Fibroblast of villous mesenchyme (primary cell): ENCODE measurements around the gene ZBTB20. TPM values are rescaled to one million over a fixed set of nuclear protein-coding genes. Genes with fewer than 3 reads are reported as not detected.

Experiments used
- DNase-seq: peaks from one replicate; pipeline ENCODE4 v3.0.0-alpha.2; 2010; ENCODE audit warnings: low read depth
- H3K4me3 ChIP-seq: 2 replicates; pipeline ENCODE4 v1.5.1; 2011; ENCODE audit warnings: low read depth, mild to moderate bottlenecking, low read length
- total RNA-seq: library from RNA; depleted of rRNA; stranded (reverse); fragments of >200 nt; gene quantifications from 2 replicates; pipeline ENCODE4 v1.2.3, GENCODE V29; 2012
- TF ChIP-seq, protein P1 (sequence below): IDR thresholded peaks from 2 replicates; pipeline ENCODE4 v1.5.1; 2012; ENCODE audit warnings: low read depth, mild to moderate bottlenecking, low read length; ENCODE audit not compliant: insufficient read depth

ZBTB20 gene
- total RNA-seq, 1 donor: 28.1 TPM

GRCh38 chr3:114903213-114903612 lies 243.9 kb downstream of the ZBTB20 start:
- DNase-seq: no peak
- TF ChIP-seq, protein P1, sequence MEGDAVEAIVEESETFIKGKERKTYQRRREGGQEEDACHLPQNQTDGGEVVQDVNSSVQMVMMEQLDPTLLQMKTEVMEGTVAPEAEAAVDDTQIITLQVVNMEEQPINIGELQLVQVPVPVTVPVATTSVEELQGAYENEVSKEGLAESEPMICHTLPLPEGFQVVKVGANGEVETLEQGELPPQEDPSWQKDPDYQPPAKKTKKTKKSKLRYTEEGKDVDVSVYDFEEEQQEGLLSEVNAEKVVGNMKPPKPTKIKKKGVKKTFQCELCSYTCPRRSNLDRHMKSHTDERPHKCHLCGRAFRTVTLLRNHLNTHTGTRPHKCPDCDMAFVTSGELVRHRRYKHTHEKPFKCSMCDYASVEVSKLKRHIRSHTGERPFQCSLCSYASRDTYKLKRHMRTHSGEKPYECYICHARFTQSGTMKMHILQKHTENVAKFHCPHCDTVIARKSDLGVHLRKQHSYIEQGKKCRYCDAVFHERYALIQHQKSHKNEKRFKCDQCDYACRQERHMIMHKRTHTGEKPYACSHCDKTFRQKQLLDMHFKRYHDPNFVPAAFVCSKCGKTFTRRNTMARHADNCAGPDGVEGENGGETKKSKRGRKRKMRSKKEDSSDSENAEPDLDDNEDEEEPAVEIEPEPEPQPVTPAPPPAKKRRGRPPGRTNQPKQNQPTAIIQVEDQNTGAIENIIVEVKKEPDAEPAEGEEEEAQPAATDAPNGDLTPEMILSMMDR: no peak
- H3K4me3 ChIP-seq: no peak overlapping the region

GRCh38 chr3:114902691-114903101 lies 244.4 kb downstream of the ZBTB20 start:
- DNase-seq: no peak
- no peak overlapping the region for H3K4me3 ChIP-seq
- TF ChIP-seq, protein P1: no peak

DNA sequence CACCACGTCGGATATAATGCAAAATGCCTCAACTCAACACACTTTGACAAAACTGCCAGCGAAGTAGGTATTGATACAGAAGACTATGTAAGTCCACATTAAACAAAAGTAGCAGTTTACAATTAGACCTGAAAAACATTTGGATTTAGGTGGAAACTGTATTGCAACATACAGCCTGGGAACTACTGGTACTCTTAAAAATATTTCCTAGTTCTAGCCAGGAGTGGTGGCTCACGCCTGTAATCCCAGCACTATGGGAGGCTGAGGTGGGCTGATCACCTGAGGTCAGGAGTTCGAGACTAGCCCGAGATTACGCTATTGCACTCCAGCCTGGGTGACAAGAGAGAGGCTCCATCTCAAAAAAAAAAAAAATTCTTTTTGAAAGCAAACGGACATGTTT lies 246.2 kb downstream of the ZBTB20 start:
- TF ChIP-seq, protein P1: no peak
- peak; percentile 15 for DNase-seq
- H3K4me3 ChIP-seq: peak overlapping the region; percentile 31

GRCh38 chr3:114899186-114899931 lies 247.7 kb downstream of the ZBTB20 start:
- TF ChIP-seq, protein P1: no peak
- no peak overlapping the region for H3K4me3 ChIP-seq
- DNase-seq: no peak

DNA sequence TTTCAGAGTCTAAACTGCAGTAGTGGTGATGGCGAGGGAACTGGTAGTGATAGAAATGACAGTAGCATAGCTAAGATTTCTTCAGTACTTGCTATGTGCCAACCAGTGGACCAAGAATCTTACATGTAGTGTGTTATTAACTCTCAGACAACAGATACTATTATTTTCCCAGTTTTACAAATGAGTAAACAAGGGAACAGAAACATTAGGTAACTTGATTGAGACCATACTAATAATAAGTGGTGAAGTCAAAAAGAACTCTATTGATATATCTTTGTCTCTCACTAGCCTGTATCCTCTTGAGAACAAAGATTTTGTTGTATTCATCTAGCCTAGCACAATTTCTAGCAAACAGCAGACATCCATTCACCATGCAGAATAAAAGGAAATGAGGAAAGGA lies 250.1 kb downstream of the ZBTB20 start:
- no peak for DNase-seq
- TF ChIP-seq, protein P1: no peak
- no peak overlapping the region for H3K4me3 ChIP-seq

DNA sequence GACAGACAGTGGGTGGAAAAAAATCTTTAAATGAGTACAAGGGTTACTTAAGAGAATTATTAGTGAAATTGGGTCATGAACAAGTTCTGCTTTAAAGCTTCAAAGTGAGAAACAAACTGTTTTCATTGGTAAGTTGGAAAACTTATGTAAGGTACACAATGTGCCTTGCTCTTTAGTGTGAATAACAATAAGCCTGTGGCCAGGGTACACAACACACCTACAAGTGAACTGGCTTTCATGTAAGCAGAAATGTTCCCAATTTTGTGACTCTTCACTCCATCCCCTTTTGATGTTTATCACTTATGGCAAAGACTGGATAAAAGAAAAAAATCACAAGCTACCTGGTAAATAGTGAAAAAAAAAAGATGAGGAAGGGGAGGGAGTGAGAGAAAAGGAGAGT lies 253.7 kb downstream of the ZBTB20 start:
- DNase-seq: no peak
- TF ChIP-seq, protein P1: no peak
- H3K4me3 ChIP-seq: no peak overlapping the region

GRCh38 chr3:114892880-114893279 lies 254.2 kb downstream of the ZBTB20 start:
- no peak for DNase-seq

More at GRCh38 chr3:114892880-114893279, 254.2 kb downstream of the ZBTB20 start:
- TF ChIP-seq, protein P1: no peak
- H3K4me3 ChIP-seq: no peak overlapping the region
